ENCODE data around the gene MLPH. TPM values are rescaled to one million over a fixed set of nuclear protein-coding genes. Genes with fewer than 3 reads are reported as not detected.

MLPH gene
- polyA plus RNA-seq, 4 donors = 13.2 to 52.0 (median 18.9) TPM

DNA sequence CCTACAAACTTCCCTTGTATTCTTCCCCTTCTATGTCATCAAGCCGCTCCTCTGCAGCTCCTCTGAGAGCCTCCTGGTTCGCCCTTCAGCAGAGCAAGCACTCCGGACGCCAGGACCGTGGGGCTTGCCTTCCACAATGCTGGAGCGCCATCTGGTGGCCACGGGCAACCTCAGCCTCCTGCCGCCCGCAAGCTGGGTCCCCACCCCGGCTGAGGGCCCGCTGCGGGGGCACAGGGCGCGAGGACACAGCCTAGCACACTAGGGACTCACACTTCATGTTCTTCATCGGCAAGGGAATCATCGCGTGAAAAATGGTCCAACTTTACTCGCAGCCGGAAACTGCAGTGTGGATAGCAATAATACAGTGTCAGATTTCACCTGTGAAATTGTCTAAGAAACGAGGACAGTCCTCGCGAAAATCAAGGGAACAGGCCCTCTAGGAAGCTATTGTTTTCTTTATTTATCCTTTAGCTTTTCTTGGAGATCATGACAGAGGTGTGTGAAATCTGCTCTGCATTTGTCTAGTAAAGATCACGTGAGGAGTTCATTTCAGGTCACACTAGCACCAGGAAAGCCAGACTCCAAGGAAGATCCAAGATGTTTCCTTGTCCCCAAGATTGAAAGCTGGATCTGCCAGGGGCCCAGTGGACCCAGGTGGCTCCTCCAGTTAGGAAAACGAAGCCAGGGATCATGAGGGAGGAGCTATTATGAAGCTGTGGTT is 85.1 kb downstream of the MLPH start:
- 4 to 12% (median 8%) methylated on average over 24 of the region's 24 CpGs for WGBS, 3 donors
- Histone ChIP-seq H3K27ac (ENCODE audit: low read depth in 1 of 3, low read length in 2 of 3) (no peak overlapping the region), H3K9me3 (ENCODE audit: control insufficient read depth in 2 of 2, insufficient read depth in 1 of 2, low read depth in 1 of 2, low read length in 1 of 2) (no peaks in the 10 kb centered on the region), H3K36me3 (ENCODE audit: control insufficient read depth in 3 of 3, insufficient read depth in 2 of 3, low read depth in 1 of 3, low read length in 3 of 3) (peaks cover 0 to 35% (median 3%) of the 10 kb centered on the region in 3 donors), H3K27me3 (ENCODE audit: control insufficient read depth in 3 of 3, insufficient read depth in 3 of 3, low read length in 3 of 3) (peaks cover 0 to 2% (median 0%) of the 10 kb centered on the region in 3 donors), H3K4me1 (ENCODE audit: control insufficient read depth in 3 of 3, insufficient read depth in 2 of 3, low read depth in 1 of 3, low read length in 2 of 3) (no peaks in the 10 kb centered on the region), H3K4me3 (ENCODE audit: low read depth in 1 of 3, low read length in 3 of 3) (no peak overlapping the region)
- DNase-seq = peak; percentile 85 to 92
- no peak for FAIRE-seq

GRCh38 chr2:237572742-237573101 is 85.7 kb downstream of the MLPH start:
- Histone ChIP-seq H3K27ac (ENCODE audit: low read depth in 1 of 3, low read length in 2 of 3) (no peak overlapping the region), H3K36me3 (ENCODE audit: control insufficient read depth in 3 of 3, insufficient read depth in 2 of 3, low read depth in 1 of 3, low read length in 3 of 3) (peaks cover 0 to 41% (median 3%) of the 10 kb centered on the region in 3 donors), H3K4me1 (ENCODE audit: control insufficient read depth in 3 of 3, insufficient read depth in 2 of 3, low read depth in 1 of 3, low read length in 2 of 3) (no peaks in the 10 kb centered on the region), H3K4me3 (ENCODE audit: low read depth in 1 of 3, low read length in 3 of 3) (no peak overlapping the region), H3K9me3 (ENCODE audit: control insufficient read depth in 2 of 2, insufficient read depth in 1 of 2, low read depth in 1 of 2, low read length in 1 of 2) (no peaks in the 10 kb centered on the region), H3K27me3 (ENCODE audit: control insufficient read depth in 3 of 3, insufficient read depth in 3 of 3, low read length in 3 of 3) (peaks cover 0 to 2% (median 0%) of the 10 kb centered on the region in 3 donors)
- FAIRE-seq = no peak
- no peak for DNase-seq
- 66 to 75% (median 71%) methylated on average over 4 of the region's 4 CpGs for WGBS, 3 donors

GRCh38 chr2:237573721-237574415 is 86.8 kb downstream of the MLPH start:
- DNase-seq = no peak
- FAIRE-seq = no peak
- WGBS, 3 donors = 87 to 94% (median 92%) methylated on average over 8 of the region's 8 CpGs

DNA sequence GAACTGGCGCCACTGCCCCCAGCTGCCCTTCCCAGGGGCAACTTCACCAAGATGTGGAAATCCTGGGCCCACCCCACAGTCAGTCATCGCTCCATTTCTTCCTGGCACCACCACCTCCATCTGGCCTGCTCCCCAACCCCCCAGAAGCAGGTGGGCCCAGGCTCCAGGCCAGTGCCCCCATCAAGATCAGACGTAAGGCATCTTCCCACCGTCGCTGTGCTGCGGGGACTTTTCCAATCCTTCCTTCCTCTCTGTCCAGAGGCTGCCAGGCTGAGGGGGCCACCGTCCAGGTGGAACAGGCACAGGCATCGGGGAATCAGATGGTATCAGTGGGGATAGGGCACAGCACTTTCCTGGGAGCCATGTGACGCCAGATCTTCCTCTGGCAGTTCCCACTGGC is 87.4 kb downstream of the MLPH start:
- no peaks in the 10 kb centered on the region for H3K4me1 ChIP-seq (ENCODE audit: control insufficient read depth in 3 of 3, insufficient read depth in 2 of 3, low read depth in 1 of 3, low read length in 2 of 3)
- 88 to 93% (median 92%) methylated on average over 8 to 9 of the region's 9 CpGs for WGBS, 3 donors
- no peaks in the 10 kb centered on the region for H3K27me3 ChIP-seq (ENCODE audit: control insufficient read depth in 3 of 3, insufficient read depth in 3 of 3, low read length in 3 of 3)

More at GRCh38 chr2:237573721-237574415, 86.8 kb downstream of the MLPH start:
- Histone ChIP-seq H3K4me1 (ENCODE audit: control insufficient read depth in 3 of 3, insufficient read depth in 2 of 3, low read depth in 1 of 3, low read length in 2 of 3) (no peaks in the 10 kb centered on the region), H3K4me3 (ENCODE audit: low read depth in 1 of 3, low read length in 3 of 3) (no peak overlapping the region), H3K27me3 (ENCODE audit: control insufficient read depth in 3 of 3, insufficient read depth in 3 of 3, low read length in 3 of 3) (no peaks in the 10 kb centered on the region), H3K9me3 (ENCODE audit: control insufficient read depth in 2 of 2, insufficient read depth in 1 of 2, low read depth in 1 of 2, low read length in 1 of 2) (no peaks in the 10 kb centered on the region), H3K36me3 (ENCODE audit: control insufficient read depth in 3 of 3, insufficient read depth in 2 of 3, low read depth in 1 of 3, low read length in 3 of 3) (peaks cover 0 to 51% (median 3%) of the 10 kb centered on the region in 3 donors), H3K27ac (ENCODE audit: low read depth in 1 of 3, low read length in 2 of 3) (no peak overlapping the region)

DNA sequence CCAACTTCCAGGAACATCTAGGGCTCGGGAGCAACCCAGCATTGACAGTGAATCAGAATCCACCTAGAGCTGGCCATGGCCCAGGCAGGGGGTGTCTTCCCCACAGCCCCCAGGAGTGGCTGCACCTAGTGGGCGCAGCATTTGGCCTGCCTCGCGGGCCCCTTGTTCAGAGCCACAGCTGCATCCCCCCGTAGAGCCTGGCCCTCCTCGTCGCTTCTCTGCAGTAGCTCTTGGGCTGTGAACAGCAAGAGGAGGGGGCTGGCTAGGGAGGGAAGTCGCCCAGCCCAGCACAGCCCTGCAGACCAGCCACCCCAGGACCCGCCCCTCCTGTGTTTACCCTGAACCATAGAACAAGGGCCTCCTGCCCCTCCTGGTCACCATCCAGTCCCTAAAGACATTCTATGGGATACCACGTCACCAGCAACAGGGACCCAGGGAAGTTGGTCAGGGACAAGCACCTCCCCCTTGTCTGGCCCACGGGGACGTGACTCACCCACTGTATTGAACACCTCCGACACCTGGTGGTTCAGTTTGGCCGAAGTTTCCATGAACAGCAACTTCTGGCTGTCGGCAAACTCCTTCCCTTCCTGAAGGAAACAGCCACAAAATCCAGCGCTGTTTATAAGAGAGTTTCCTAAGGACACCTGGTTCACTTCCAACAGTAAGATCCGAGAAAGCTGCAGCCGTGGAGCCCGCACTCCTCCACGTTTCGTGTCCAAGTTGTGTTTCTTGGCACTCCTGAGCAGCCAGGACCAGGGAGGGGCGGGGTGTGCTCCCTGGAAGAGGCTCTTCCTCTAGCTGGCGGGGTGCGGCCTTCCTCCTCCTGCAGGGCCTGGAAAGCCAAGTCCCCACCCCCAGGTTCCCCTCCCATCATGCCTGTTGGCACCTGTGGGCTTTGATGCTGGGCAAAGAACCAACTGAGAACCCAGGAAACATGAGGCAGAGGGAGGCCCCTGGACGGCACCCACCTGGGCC is 88.1 kb downstream of the MLPH start:
- WGBS, 3 donors = 64 to 69% (median 65%) methylated on average over 23 to 25 of the region's 25 CpGs
- peaks cover 0 to 63% (median 5%) of the 10 kb centered on the region in 3 donors for H3K36me3 ChIP-seq (ENCODE audit: control insufficient read depth in 3 of 3, insufficient read depth in 2 of 3, low read depth in 1 of 3, low read length in 3 of 3)
- H3K4me3 ChIP-seq (ENCODE audit: low read depth in 1 of 3, low read length in 3 of 3) = no peak overlapping the region
- H3K27me3 ChIP-seq (ENCODE audit: control insufficient read depth in 3 of 3, insufficient read depth in 3 of 3, low read length in 3 of 3) = no peaks in the 10 kb centered on the region
- no peaks in the 10 kb centered on the region for H3K4me1 ChIP-seq (ENCODE audit: control insufficient read depth in 3 of 3, insufficient read depth in 2 of 3, low read depth in 1 of 3, low read length in 2 of 3)
- FAIRE-seq (no peak), DNase-seq (peak in 1 of 2 donors; percentile 37)
- no peaks in the 10 kb centered on the region for H3K9me3 ChIP-seq (ENCODE audit: control insufficient read depth in 2 of 2, insufficient read depth in 1 of 2, low read depth in 1 of 2, low read length in 1 of 2)
- H3K27ac ChIP-seq (ENCODE audit: low read depth in 1 of 3, low read length in 2 of 3) = no peak overlapping the region

More for the DNA sequence above, 87.4 kb downstream of the MLPH start:
- no peak for FAIRE-seq
- Histone ChIP-seq H3K4me3 (ENCODE audit: low read depth in 1 of 3, low read length in 3 of 3) (no peak overlapping the region), H3K36me3 (ENCODE audit: control insufficient read depth in 3 of 3, insufficient read depth in 2 of 3, low read depth in 1 of 3, low read length in 3 of 3) (peaks cover 0 to 57% (median 3%) of the 10 kb centered on the region in 3 donors), H3K9me3 (ENCODE audit: control insufficient read depth in 2 of 2, insufficient read depth in 1 of 2, low read depth in 1 of 2, low read length in 1 of 2) (no peaks in the 10 kb centered on the region), H3K27ac (ENCODE audit: low read depth in 1 of 3, low read length in 2 of 3) (no peak overlapping the region)
- no peak for DNase-seq

GRCh38 chr2:237575869-237576862 is 89.1 kb downstream of the MLPH start:
- Histone ChIP-seq H3K4me1 (ENCODE audit: control insufficient read depth in 3 of 3, insufficient read depth in 2 of 3, low read depth in 1 of 3, low read length in 2 of 3) (no peaks in the 10 kb centered on the region), H3K4me3 (ENCODE audit: low read depth in 1 of 3, low read length in 3 of 3) (no peak overlapping the region), H3K27ac (ENCODE audit: low read depth in 1 of 3, low read length in 2 of 3) (no peak overlapping the region), H3K27me3 (ENCODE audit: control insufficient read depth in 3 of 3, insufficient read depth in 3 of 3, low read length in 3 of 3) (no peaks in the 10 kb centered on the region), H3K9me3 (ENCODE audit: control insufficient read depth in 2 of 2, insufficient read depth in 1 of 2, low read depth in 1 of 2, low read length in 1 of 2) (no peaks in the 10 kb centered on the region), H3K36me3 (ENCODE audit: control insufficient read depth in 3 of 3, insufficient read depth in 2 of 3, low read depth in 1 of 3, low read length in 3 of 3) (peaks cover 0 to 71% (median 5%) of the 10 kb centered on the region in 3 donors)
- DNase-seq (no peak), FAIRE-seq (no peak)
- WGBS, 3 donors = 86 to 94% (median 88%) methylated on average over 27 of the region's 27 CpGs

- no peaks in the 10 kb centered on the region for H3K4me1 ChIP-seq (ENCODE audit: control insufficient read depth in 3 of 3, insufficient read depth in 2 of 3, low read depth in 1 of 3, low read length in 2 of 3)
- H3K27me3 ChIP-seq (ENCODE audit: control insufficient read depth in 3 of 3, insufficient read depth in 3 of 3, low read length in 3 of 3) = no peaks in the 10 kb centered on the region
- H3K9me3 ChIP-seq (ENCODE audit: control insufficient read depth in 2 of 2, insufficient read depth in 1 of 2, low read depth in 1 of 2, low read length in 1 of 2) = no peaks in the 10 kb centered on the region
- DNase-seq (no peak), FAIRE-seq (no peak)
- H3K4me3 ChIP-seq (ENCODE audit: low read depth in 1 of 3, low read length in 3 of 3) = no peak overlapping the region
- H3K36me3 ChIP-seq (ENCODE audit: control insufficient read depth in 3 of 3, insufficient read depth in 2 of 3, low read depth in 1 of 3, low read length in 3 of 3) = peaks cover 0 to 79% (median 5%) of the 10 kb centered on the region in 3 donors
- no peak overlapping the region for H3K27ac ChIP-seq (ENCODE audit: low read depth in 1 of 3, low read length in 2 of 3)
- 83 to 92% (median 91%) methylated on average over 9 of the region's 9 CpGs for WGBS, 3 donors
Measured at GRCh38 chr2:237576974-237577373, 89.9 kb downstream of the MLPH start.

All from small intestine (tissue), 7 donors.